ENCODE data around the gene ARHGEF28. TPM values are rescaled to one million over a fixed set of nuclear protein-coding genes. Genes with fewer than 3 reads are reported as not detected.

ARHGEF28 gene
- total and polyA plus RNA-seq, 2 of the 13 experiments (the other 11 are each of a cell fraction or from before 2014, with no cell fraction given): 17.4 to 34.1 TPM

DNA sequence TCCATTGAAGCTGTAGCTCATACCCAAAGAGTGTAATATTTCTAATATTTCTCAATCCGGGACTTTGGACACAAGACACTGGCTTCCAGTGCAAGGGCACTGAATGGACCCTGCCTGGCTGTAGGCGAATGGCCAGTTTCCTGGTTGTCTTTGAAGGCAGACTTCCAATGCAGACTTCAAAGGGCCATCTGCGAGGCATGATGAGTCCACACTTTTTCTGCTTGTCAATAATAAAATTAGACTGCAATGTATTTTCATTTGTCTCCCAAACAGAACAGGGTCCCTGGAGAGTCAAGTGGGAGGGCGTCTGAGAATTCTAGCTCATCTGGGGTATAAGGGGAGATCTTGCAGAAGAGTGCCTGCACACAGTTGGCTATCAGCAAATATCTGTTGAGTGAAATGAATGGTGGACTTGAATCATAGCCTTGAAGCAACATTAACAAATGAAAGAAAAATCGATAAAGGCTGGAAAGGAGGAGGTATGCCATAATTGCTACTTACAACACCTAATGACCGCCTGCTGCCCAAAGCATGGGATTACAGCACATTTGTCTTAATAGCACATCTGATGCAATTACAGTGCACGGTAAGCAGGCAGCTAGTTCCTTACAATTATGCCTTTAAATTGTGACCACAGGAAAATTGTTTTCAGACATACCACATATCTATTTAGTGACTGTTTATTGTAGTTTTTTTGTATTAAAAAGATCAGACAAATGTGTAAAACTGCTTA is 137.5 kb downstream of the ARHGEF28 start (continued):
- TF ChIP-seq NFIC (IDR thresholded peaks at IDR 0.05; ENCODE audit: low read length) (peak; percentile 85), ZMYM3 (CRISPR knock-in tag; IDR thresholded peaks at IDR 0.05) (peak; percentile 27; the same call in 1 of the 2 replicates), HNF4A (CRISPR knock-in tag; IDR thresholded peaks at IDR 0.05) (peak; percentile 89), ERF (CRISPR knock-in tag; IDR thresholded peaks at IDR 0.05) (0 out of 2 replicates have a peak, but pooled peaks have one; percentile 16), GTF2F1 (IDR thresholded peaks at IDR 0.05; ENCODE audit: low read length) (no peak), EP300 (IDR thresholded peaks at IDR 0.05; ENCODE audit: low read depth in 2 of 2, low read length in 2 of 2) (peak in 1 of 2 experiments; percentile 79; a peak in 2 of 4 replicates), EP300 (CRISPR knock-in tag; IDR thresholded peaks at IDR 0.05; ENCODE audit: borderline replicate concordance) (peak; percentile 56), SIX4 (CRISPR knock-in tag; IDR thresholded peaks at IDR 0.05) (peak; percentile 41; the same call in 1 of the 2 replicates), TARDBP (CRISPR knock-in tag; IDR thresholded peaks at IDR 0.05) (0 out of 2 replicates have a peak, but pooled peaks have one; percentile 58)
- TF ChIP-seq, protein P1, sequence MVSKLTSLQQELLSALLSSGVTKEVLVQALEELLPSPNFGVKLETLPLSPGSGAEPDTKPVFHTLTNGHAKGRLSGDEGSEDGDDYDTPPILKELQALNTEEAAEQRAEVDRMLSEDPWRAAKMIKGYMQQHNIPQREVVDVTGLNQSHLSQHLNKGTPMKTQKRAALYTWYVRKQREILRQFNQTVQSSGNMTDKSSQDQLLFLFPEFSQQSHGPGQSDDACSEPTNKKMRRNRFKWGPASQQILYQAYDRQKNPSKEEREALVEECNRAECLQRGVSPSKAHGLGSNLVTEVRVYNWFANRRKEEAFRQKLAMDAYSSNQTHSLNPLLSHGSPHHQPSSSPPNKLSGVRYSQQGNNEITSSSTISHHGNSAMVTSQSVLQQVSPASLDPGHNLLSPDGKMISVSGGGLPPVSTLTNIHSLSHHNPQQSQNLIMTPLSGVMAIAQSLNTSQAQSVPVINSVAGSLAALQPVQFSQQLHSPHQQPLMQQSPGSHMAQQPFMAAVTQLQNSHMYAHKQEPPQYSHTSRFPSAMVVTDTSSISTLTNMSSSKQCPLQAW (CRISPR knock-in tag; IDR thresholded peaks at IDR 0.05): peak; percentile 67
- TF ChIP-seq, protein P2, sequence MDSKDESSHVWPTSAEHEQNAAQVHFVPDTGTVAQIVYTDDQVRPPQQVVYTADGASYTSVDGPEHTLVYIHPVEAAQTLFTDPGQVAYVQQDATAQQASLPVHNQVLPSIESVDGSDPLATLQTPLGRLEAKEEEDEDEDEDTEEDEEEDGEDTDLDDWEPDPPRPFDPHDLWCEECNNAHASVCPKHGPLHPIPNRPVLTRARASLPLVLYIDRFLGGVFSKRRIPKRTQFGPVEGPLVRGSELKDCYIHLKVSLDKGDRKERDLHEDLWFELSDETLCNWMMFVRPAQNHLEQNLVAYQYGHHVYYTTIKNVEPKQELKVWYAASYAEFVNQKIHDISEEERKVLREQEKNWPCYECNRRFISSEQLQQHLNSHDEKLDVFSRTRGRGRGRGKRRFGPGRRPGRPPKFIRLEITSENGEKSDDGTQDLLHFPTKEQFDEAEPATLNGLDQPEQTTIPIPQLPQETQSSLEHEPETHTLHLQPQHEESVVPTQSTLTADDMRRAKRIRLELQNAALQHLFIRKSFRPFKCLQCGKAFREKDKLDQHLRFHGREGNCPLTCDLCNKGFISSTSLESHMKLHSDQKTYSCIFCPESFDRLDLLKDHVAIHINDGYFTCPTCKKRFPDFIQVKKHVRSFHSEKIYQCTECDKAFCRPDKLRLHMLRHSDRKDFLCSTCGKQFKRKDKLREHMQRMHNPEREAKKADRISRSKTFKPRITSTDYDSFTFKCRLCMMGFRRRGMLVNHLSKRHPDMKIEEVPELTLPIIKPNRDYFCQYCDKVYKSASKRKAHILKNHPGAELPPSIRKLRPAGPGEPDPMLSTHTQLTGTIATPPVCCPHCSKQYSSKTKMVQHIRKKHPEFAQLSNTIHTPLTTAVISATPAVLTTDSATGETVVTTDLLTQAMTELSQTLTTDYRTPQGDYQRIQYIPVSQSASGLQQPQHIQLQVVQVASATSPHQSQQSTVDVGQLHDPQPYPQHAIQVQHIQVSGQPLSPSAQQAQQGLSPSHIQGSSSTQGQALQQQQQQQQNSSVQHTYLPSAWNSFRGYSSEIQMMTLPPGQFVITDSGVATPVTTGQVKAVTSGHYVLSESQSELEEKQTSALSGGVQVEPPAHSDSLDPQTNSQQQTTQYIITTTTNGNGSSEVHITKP (CRISPR knock-in tag; IDR thresholded peaks at IDR 0.05; ENCODE audit: low read depth): peak; percentile 18; the same call in 1 of the 2 replicates
- TF ChIP-seq, protein P3, sequence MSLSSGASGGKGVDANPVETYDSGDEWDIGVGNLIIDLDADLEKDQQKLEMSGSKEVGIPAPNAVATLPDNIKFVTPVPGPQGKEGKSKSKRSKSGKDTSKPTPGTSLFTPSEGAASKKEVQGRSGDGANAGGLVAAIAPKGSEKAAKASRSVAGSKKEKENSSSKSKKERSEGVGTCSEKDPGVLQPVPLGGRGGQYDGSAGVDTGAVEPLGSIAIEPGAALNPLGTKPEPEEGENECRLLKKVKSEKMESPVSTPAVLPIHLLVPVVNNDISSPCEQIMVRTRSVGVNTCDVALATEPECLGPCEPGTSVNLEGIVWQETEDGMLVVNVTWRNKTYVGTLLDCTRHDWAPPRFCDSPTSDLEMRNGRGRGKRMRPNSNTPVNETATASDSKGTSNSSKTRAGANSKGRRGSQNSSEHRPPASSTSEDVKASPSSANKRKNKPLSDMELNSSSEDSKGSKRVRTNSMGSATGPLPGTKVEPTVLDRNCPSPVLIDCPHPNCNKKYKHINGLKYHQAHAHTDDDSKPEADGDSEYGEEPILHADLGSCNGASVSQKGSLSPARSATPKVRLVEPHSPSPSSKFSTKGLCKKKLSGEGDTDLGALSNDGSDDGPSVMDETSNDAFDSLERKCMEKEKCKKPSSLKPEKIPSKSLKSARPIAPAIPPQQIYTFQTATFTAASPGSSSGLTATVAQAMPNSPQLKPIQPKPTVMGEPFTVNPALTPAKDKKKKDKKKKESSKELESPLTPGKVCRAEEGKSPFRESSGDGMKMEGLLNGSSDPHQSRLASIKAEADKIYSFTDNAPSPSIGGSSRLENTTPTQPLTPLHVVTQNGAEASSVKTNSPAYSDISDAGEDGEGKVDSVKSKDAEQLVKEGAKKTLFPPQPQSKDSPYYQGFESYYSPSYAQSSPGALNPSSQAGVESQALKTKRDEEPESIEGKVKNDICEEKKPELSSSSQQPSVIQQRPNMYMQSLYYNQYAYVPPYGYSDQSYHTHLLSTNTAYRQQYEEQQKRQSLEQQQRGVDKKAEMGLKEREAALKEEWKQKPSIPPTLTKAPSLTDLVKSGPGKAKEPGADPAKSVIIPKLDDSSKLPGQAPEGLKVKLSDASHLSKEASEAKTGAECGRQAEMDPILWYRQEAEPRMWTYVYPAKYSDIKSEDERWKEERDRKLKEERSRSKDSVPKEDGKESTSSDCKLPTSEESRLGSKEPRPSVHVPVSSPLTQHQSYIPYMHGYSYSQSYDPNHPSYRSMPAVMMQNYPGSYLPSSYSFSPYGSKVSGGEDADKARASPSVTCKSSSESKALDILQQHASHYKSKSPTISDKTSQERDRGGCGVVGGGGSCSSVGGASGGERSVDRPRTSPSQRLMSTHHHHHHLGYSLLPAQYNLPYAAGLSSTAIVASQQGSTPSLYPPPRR (CRISPR knock-in tag; IDR thresholded peaks at IDR 0.05; ENCODE audit: borderline replicate concordance): 0 out of 2 replicates have a peak, but pooled peaks have one; percentile 22
- TF ChIP-seq, protein P4, sequence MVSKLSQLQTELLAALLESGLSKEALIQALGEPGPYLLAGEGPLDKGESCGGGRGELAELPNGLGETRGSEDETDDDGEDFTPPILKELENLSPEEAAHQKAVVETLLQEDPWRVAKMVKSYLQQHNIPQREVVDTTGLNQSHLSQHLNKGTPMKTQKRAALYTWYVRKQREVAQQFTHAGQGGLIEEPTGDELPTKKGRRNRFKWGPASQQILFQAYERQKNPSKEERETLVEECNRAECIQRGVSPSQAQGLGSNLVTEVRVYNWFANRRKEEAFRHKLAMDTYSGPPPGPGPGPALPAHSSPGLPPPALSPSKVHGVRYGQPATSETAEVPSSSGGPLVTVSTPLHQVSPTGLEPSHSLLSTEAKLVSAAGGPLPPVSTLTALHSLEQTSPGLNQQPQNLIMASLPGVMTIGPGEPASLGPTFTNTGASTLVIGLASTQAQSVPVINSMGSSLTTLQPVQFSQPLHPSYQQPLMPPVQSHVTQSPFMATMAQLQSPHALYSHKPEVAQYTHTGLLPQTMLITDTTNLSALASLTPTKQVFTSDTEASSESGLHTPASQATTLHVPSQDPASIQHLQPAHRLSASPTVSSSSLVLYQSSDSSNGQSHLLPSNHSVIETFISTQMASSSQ (IDR thresholded peaks at IDR 0.05; ENCODE audit: low read depth): no peak; the same call in 1 of the 2 replicates
- TF ChIP-seq, protein P4 (CRISPR knock-in tag; IDR thresholded peaks at IDR 0.05; ENCODE audit: borderline replicate concordance): no peak
